ENCODE measurements around the gene MMP23B.

DNA sequence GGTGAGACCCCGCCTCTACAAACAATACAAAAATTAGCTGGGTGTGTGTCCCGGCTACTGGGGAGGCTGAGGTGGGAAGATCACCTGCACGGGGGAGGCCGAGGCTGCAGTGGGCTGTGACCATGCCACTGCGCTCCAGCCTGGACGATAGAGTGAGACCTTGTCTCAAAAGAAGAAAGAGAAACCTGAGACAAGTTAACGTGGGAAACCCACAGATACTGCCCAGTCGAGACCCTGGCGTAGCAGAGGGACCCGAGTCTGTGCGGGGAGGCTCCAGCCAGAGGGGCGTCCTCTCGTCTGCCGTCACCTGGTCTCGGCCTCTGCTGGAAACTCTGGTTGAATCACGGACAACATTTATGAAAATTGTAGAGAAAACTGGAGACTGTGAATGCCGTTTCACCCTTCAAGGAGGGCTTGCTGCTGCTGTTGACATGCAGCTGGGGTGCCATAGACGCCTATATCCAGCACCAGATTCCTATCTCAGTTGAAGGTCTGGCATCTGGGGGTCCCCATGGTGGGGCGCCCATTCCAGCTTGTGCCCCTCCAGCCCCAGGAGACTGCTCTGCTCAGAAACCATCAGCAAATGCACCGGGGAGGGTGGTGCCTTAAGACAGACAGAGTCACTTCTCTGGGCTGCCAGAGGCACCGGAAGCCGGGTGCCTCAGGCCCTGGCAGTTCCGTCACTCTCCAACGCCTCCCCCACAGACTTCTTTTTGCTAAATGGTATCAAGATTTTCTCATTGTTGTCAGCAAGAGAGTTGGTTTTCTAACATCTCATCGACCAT is 40.4 kb downstream of the MMP23B start:
- no peak for TF ChIP-seq EZH2 (IDR thresholded peaks at IDR 0.05; ENCODE audit: borderline replicate concordance, insufficient read depth, low read length, poor library complexity, severe bottlenecking)
- TF ChIP-seq, protein P1, sequence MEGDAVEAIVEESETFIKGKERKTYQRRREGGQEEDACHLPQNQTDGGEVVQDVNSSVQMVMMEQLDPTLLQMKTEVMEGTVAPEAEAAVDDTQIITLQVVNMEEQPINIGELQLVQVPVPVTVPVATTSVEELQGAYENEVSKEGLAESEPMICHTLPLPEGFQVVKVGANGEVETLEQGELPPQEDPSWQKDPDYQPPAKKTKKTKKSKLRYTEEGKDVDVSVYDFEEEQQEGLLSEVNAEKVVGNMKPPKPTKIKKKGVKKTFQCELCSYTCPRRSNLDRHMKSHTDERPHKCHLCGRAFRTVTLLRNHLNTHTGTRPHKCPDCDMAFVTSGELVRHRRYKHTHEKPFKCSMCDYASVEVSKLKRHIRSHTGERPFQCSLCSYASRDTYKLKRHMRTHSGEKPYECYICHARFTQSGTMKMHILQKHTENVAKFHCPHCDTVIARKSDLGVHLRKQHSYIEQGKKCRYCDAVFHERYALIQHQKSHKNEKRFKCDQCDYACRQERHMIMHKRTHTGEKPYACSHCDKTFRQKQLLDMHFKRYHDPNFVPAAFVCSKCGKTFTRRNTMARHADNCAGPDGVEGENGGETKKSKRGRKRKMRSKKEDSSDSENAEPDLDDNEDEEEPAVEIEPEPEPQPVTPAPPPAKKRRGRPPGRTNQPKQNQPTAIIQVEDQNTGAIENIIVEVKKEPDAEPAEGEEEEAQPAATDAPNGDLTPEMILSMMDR (IDR thresholded peaks at IDR 0.05; ENCODE audit: poor library complexity, severe bottlenecking): no peak
- no peak for TF ChIP-seq EP300 (conservative IDR thresholded peaks at IDR 0.05; ENCODE audit: poor library complexity, severe bottlenecking)
- TF ChIP-seq, protein P2, sequence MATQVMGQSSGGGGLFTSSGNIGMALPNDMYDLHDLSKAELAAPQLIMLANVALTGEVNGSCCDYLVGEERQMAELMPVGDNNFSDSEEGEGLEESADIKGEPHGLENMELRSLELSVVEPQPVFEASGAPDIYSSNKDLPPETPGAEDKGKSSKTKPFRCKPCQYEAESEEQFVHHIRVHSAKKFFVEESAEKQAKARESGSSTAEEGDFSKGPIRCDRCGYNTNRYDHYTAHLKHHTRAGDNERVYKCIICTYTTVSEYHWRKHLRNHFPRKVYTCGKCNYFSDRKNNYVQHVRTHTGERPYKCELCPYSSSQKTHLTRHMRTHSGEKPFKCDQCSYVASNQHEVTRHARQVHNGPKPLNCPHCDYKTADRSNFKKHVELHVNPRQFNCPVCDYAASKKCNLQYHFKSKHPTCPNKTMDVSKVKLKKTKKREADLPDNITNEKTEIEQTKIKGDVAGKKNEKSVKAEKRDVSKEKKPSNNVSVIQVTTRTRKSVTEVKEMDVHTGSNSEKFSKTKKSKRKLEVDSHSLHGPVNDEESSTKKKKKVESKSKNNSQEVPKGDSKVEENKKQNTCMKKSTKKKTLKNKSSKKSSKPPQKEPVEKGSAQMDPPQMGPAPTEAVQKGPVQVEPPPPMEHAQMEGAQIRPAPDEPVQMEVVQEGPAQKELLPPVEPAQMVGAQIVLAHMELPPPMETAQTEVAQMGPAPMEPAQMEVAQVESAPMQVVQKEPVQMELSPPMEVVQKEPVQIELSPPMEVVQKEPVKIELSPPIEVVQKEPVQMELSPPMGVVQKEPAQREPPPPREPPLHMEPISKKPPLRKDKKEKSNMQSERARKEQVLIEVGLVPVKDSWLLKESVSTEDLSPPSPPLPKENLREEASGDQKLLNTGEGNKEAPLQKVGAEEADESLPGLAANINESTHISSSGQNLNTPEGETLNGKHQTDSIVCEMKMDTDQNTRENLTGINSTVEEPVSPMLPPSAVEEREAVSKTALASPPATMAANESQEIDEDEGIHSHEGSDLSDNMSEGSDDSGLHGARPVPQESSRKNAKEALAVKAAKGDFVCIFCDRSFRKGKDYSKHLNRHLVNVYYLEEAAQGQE (IDR thresholded peaks at IDR 0.05; ENCODE audit: borderline replicate concordance): no peak
- TF ChIP-seq TAF1 (IDR thresholded peaks at IDR 0.05; ENCODE audit: low read depth): no peak
- TF ChIP-seq POLR2AphosphoS5 (IDR thresholded peaks at IDR 0.05): no peak
- no peak for TF ChIP-seq MXI1 (conservative IDR thresholded peaks at IDR 0.05; ENCODE audit: poor library complexity, severe bottlenecking)
- no peak for TF ChIP-seq RAD21 (conservative IDR thresholded peaks at IDR 0.05)
